Measurements from ENCODE around the gene CAB39.
A peak's percentile ranks its signal among the peaks of the same experiment; 100 is the strongest.

CAB39 gene

DNA sequence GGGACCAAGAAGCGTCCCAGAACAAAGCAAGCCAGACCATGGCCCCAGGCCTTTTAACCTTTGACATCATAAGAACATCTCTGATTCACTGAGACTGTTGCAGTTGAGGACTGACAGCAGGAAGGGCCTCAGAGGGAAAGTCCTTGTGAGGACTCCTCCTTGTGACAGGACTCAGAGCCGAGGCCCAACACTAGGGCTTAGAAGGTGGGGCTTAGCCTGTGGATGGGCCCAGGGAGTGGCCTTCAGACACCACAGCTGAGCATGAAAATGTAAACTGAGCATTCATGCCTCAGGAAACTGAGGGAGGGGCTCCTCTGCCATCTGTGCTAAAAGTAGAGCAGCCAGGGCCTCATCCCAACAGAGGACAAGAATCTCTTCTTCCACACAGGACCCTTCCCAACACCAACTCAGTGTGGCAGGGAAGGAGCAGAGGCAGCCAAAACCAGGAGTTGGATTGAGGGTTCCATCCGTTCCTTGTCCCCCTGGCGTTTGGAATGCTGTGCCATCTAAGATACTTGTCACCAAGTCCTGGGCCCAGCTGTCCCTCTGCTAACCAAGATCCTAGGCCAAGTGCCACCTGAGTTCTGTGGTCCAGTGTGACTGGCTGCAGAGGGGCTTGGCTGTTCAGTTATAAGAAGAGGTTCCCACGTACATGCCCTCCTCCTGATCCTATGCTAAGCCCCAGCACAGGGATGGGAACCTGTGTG, 37.5 kb upstream of the CAB39 start:
- in situ Hi-C loops (cut with HindIII; ENCODE audit: low pct_unique_long_range_greater_than_20kb, low sequenced_read_pairs): no loop called here
- no peak for DNase-seq (ENCODE audit: low read depth in 1 of 2, low spot score in 1 of 2)
- TF ChIP-seq JUND (IDR thresholded peaks at IDR 0.05; ENCODE audit: low read depth): no peak

DNA sequence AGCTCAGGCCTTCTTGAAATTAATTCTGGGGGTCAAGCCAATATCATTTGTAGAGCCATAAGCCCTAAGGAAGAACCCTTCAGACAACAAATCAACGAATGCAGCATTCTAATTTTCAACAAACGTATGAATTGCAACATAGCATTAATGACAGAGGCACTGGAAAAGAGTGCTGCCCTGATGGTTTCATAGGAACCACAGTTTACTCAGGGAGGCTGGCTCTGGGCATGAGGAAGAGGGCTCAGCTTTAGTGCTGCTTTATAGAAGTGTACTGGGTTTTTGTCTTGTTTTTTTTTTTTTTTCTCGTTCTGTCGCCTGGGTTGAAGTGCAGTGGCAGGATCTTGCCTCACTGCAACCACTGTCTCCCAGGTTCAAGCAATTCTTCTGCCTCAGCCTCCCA, 36.1 kb upstream of the CAB39 start:
- TF ChIP-seq JUND (IDR thresholded peaks at IDR 0.05; ENCODE audit: low read depth): no peak
- in situ Hi-C loops (cut with HindIII; ENCODE audit: low pct_unique_long_range_greater_than_20kb, low sequenced_read_pairs): no loop called here
- DNase-seq (ENCODE audit: low read depth in 1 of 2, low spot score in 1 of 2): no peak

DNA sequence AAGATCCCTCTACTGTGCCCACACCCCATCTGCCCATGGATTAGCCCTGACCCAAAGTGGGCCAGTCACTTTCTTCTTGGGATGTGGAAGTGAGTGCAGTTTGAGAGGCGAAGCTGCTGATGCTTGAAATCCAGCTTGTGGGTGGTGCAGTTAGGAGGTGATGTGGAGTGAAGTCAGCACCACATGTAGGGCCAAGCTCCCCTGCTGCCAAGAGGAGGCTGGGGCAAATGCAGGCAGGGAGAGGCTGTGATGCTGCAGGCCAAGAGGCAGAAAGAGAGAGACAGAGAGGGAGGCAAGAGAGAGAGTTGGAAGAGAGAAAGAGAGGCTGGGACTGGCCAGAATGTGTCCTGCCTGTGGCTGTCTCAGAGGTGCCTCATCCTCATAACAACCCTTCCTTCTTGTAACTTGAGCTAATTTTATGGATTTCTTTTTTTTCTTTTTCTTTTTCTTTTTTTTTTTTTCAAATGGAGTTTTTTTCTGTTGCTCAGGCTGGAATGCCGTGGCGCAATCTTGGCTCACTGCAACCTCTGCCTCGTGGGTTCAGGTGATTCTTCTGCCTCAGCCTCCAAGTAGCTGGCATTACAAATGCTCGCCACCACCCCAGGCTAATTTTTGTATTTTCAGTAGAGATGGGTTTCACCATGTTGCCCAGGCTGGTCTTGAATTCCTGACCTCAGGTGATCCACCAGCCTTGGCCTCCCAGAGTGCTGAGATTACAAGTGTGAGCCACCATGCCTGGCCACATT, 35.3 kb upstream of the CAB39 start:
- no peak for DNase-seq (ENCODE audit: low read depth in 1 of 2, low spot score in 1 of 2)
- TF ChIP-seq JUND (IDR thresholded peaks at IDR 0.05; ENCODE audit: low read depth): no peak
- in situ Hi-C loops (cut with HindIII; ENCODE audit: low pct_unique_long_range_greater_than_20kb, low sequenced_read_pairs): no loop called here

DNA sequence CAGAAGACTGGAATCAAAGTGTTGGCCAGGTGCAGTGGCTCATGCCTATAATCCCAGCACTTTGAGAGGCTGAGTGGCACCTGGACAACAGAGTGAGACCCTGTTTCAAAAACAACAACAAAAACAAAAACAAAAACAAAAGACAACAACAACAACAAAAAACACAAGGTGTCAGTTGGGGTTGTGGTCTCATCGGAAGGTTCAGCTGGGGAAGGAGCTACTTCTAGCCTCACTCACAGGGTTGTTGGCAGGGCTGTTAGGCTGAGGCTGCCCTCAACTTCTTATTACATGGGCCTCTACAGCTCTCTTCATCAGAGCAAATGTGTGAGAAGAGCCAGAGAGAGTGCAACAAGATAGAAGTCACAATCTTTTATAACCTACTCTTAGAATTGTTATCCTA, 34.6 kb upstream of the CAB39 start:
- in situ Hi-C loops (cut with HindIII; ENCODE audit: low pct_unique_long_range_greater_than_20kb, low sequenced_read_pairs): no loop called here
- no peak for TF ChIP-seq JUND (IDR thresholded peaks at IDR 0.05; ENCODE audit: low read depth)

DNA sequence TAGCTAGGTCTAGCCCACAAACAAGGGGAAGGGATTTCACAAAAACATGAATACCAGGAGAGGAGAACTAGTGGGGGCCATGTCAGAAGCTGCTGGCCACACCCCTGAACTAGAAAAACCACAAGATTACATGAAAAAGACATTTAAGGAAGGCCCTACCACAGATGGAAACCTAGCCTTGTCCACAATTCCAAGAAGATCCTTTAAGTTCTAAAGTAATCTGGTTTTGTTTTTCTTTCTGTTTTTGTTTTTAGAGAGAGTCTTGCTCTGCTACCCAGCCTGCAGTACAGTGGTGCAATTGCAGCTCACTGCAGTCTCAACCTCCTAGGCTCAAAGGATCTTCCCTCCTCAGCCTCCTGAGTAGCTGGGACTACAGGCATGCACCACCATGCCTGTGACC, 34.2 kb upstream of the CAB39 start:
- in situ Hi-C loops (cut with HindIII; ENCODE audit: low pct_unique_long_range_greater_than_20kb, low sequenced_read_pairs): no loop called here
- no peak for TF ChIP-seq JUND (IDR thresholded peaks at IDR 0.05; ENCODE audit: low read depth)
- DNase-seq (ENCODE audit: low read depth in 1 of 2, low spot score in 1 of 2): no peak

More for the DNA sequence above, 34.6 kb upstream of the CAB39 start:
- no peak for DNase-seq (ENCODE audit: low read depth in 1 of 2, low spot score in 1 of 2)

DNA sequence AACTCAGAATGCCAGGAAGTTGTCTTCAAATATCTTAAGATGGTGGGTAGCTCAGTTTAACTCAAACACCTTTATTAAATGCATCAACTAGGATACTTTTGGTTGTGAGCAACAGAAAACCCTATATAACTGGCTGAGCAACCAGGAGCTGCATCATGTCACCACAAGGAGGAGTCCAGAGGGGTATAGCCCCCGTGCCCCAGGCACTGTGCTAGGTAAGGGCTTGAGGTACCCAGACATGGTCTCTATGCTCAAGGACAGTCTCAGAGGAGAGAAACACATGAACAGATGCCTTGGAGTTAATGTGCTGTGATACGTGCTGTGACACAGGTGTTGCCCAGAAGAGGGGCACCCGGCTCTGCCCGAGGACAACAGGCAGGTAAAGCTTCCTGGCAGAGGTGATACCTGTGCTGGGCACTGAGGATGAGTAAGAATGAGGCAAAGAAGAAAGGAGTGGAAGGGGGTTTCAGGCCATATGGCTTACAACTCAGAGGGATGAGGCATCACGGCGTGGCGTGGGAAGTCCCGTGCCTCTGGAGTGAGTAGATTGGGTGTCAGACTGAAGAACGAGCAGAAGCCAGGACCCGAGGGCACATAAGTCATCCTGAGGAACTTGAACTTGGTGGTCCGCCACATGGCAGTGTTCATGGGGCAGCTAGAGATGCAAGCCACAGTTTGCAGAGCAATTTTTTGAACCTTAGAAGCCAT, 32.0 kb upstream of the CAB39 start:
- no peak for TF ChIP-seq JUND (IDR thresholded peaks at IDR 0.05; ENCODE audit: low read depth)
- no peak for DNase-seq (ENCODE audit: low read depth in 1 of 2, low spot score in 1 of 2)
- in situ Hi-C loops (cut with HindIII; ENCODE audit: low pct_unique_long_range_greater_than_20kb, low sequenced_read_pairs): no loop called here

DNA sequence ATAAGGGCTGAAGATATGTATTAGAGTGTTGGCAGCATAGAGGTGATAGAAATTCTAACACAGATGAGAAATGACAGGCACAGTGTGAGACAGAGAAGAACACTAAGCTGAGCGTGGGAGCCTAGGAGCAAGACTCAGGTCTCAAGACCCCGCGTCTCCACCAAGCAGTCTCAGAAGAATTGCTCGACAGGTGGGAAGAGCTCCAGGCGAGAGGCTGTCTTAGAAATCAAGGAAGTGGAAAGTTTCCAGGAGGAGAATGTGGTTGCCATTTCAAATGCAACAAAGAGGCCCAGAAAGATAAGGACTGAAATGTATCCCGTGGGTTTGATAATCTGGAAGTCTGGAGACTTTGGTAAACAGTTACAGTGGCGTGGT, 31.5 kb upstream of the CAB39 start:
- DNase-seq (ENCODE audit: low read depth in 1 of 2, low spot score in 1 of 2): no peak
- in situ Hi-C loops (cut with HindIII; ENCODE audit: low pct_unique_long_range_greater_than_20kb, low sequenced_read_pairs): no loop called here
- no peak for TF ChIP-seq JUND (IDR thresholded peaks at IDR 0.05; ENCODE audit: low read depth)

DNA sequence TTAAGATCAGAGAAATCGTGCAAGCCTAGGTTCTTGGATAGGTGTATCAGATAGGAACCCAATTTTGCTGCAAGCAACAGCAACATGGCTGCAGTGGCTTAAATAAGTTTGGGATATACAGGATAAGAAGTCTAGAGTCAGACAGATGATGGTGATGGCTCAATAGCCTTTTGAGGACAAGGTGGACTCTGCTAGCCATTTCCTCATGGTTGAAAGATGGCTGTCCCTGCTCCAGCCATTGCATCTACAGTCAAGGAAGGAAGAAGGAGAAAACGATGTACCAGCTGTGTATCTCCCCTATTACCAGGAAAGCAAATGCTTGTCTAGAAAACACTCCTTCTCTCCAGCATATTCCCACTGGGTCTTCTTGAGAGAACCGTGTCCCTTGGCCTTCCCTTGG, 30.1 kb upstream of the CAB39 start:
- no peak for TF ChIP-seq JUND (IDR thresholded peaks at IDR 0.05; ENCODE audit: low read depth)
- in situ Hi-C loops (cut with HindIII; ENCODE audit: low pct_unique_long_range_greater_than_20kb, low sequenced_read_pairs): no loop called here
- no peak for DNase-seq (ENCODE audit: low read depth in 1 of 2, low spot score in 1 of 2)

DNA sequence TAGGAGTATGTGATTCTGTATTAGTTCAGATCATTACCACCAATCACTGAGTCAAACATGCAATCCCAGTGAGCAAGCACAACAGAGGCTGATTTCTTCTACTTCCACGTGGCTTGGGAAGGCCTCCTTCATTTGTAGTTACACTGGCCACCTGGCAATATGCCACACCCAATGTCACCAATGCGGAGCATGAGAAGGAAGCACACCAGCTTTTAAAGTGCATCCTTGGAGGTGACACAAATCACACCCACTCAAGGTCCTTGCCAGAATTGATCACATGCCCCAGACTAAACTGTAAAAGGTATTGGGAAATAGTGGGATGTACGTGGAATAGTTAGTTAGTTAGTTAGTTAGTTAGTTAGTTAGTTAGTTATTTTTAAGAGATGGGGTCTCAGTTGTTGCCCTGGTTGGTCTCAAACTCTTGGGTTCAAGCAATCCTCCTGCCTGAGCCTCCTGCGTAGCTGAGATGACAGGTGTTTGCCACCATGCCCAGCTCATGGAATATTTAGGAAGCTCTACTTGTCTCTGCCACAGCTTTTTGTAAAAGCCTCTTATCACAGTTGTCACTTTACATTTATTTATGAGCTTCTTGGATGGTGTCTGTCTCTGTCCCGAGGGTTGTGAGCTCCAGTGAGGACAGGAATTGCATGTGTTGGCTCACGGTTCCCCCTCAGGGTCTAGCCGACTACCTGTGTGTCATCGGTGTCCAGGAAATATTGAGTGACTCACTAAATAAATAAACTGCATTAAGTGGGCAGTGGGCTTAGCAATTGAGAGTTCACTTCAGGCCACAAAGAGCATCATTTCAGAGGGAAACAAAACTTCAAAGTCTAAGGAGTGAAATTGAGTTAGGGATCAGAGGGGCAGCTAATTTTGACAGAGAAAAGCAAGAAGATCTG, 28.1 kb upstream of the CAB39 start:
- peak in 1 of 2 experiments; percentile 34 for DNase-seq (ENCODE audit: low read depth in 1 of 2, low spot score in 1 of 2)
- TF ChIP-seq JUND (IDR thresholded peaks at IDR 0.05; ENCODE audit: low read depth): no peak
- in situ Hi-C loops (cut with HindIII; ENCODE audit: low pct_unique_long_range_greater_than_20kb, low sequenced_read_pairs): no loop called here

DNA sequence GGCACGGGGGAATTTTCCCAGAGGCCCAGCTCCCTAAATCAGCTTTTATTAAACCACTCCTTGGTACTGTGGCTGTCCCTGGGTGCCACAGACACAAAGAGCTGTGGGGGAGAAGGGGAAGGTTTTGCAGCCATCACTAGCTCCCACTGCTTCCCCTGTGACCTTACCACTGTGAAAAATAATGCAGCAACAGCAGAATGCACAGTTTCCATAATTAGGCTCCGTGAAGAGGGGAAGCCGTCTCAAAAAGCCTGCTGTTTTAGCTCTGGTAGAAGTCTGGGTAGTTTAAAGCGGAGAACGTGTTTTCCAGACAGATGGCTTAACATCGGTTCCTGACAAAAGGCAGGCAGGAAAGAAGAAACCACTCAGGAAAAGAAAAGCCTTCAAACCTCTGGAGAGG, 27.5 kb upstream of the CAB39 start:
- in situ Hi-C loops (cut with HindIII; ENCODE audit: low pct_unique_long_range_greater_than_20kb, low sequenced_read_pairs): no loop called here
- TF ChIP-seq JUND (IDR thresholded peaks at IDR 0.05; ENCODE audit: low read depth): no peak

DNA sequence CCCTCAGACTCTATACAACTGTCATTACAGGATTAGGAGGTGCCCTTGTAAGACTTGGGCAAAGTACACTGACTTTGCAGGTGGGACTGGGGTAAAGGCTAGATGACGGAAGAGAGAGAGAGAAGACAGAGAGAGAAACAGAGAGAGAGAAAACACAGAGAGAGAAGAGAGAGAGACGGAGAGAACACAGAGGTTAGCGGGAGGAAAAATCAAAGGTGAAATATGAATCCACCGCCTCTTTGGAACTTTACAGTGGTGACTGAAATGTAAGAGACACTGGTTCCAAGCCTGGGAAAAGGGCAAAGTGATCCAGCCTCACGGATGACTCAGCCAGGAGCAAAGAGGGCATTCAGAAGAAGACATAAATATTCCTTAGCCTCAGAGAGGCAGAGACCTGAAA, 25.1 kb upstream of the CAB39 start:
- in situ Hi-C loops (cut with HindIII; ENCODE audit: low pct_unique_long_range_greater_than_20kb, low sequenced_read_pairs): no loop called here
- DNase-seq (ENCODE audit: low read depth in 1 of 2, low spot score in 1 of 2): no peak

More for the DNA sequence above, 27.5 kb upstream of the CAB39 start:
- DNase-seq (ENCODE audit: low read depth in 1 of 2, low spot score in 1 of 2): no peak

DNA sequence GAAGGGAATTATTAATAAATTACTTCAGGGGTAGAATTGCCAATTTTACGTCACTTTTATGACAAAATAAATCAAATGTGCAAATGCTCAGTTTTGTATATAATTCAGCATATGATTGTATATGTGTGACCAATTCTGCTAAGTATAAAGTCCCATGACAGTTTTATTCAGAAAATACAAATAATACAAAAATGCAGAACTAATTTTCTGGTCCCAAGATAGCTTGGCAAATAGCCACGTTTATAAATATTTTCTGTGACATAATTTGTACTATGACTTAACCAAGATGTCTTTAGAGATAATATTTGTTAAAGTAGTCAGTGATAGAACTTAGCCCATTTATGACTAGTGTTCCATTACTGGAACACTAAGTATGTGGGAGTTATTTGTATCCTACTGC, 24.2 kb upstream of the CAB39 start:
- in situ Hi-C loops (cut with HindIII; ENCODE audit: low pct_unique_long_range_greater_than_20kb, low sequenced_read_pairs): no loop called here
- DNase-seq (ENCODE audit: low read depth in 1 of 2, low spot score in 1 of 2): no peak
- no peak for TF ChIP-seq JUND (IDR thresholded peaks at IDR 0.05; ENCODE audit: low read depth)

More for the DNA sequence above, 25.1 kb upstream of the CAB39 start:
- TF ChIP-seq JUND (IDR thresholded peaks at IDR 0.05; ENCODE audit: low read depth): no peak

Data from T47D (cell line).